AG04450 (cell line): Measurements from ENCODE around the gene SCFD2. TPM values are rescaled to one million over a fixed set of nuclear protein-coding genes. Genes with fewer than 3 reads are reported as not detected.
A peak's percentile ranks its signal among the peaks of the same experiment; 100 is the strongest.
"Not testable (repeated sequence)": the region's sequence is repeated elsewhere in the genome, so short reads cannot be mapped to it uniquely, and the experiment has no call there.

Source experiments
- CTCF ChIA-PET: fragments of 300-600, 350-600 bp; formaldehyde crosslinking; extraction: SDS; loops from one replicate; lab custom pipeline; 2022; ENCODE audit warnings: antibody characterized with exemption, inconsistent platforms; lab: Charles Lee
- POLR2A ChIA-PET: fragments of 350-600 bp; formaldehyde crosslinking; extraction: SDS; loops from one replicate; lab custom pipeline; 2021; ENCODE audit warnings: antibody characterized with exemption, inconsistent platforms; lab: Yijun Ruan, JAX
- DNase-seq: peaks from one replicate; pipeline ENCODE4 v3.0.0-alpha.2; 2011; ENCODE audit warnings: low read depth, low spot score
- H3K27ac ChIP-seq: one replicate; pipeline ENCODE4 v1.5.1; 2012; ENCODE audit warnings: low read depth, low read length, control low read depth
- H3K27me3 ChIP-seq: one replicate; pipeline ENCODE4 v1.6.0; 2012; ENCODE audit warnings: low read length; ENCODE audit not compliant: control insufficient read depth, insufficient read depth
- H3K4me3 ChIP-seq: 2 replicates; pipeline ENCODE4 v1.5.1; 2011; ENCODE audit warnings: mild to moderate bottlenecking, low read depth, low read length, control low read depth
- H3K9me3 ChIP-seq: 2 replicates; pipeline ENCODE4 v1.5.1; 2012; ENCODE audit warnings: low read length; ENCODE audit not compliant: control insufficient read depth, insufficient read depth
- polyA plus RNA-seq: library from polyadenylated mRNA; depleted of rRNA; stranded (reverse); fragments of >200 nt; gene quantifications from 2 replicates; pipeline ENCODE4 v1.2.3, GENCODE V29; 2011
- TF ChIP-seq, protein P1 (sequence below): IDR thresholded peaks from 2 replicates; pipeline ENCODE4 v1.5.1; 2011; ENCODE audit warnings: low read depth, low read length, control low read depth, inconsistent platforms

SCFD2 gene
- polyA plus RNA-seq, 1 experiment, result 16.4 TPM

- H3K9me3 ChIP-seq, result no peaks in the 10 kb centered on the region
- H3K4me3 ChIP-seq, result no peak overlapping the region
- peak; percentile 6 for DNase-seq
- ChIA-PET CTCF (interaction anchor here (1.1 kb wide), 1 partner anchor 148 kb away, joined by 3 read pairs; no protein-coding TSS in a partner anchor), POLR2A (no interaction called here)
- TF ChIP-seq, protein P1, sequence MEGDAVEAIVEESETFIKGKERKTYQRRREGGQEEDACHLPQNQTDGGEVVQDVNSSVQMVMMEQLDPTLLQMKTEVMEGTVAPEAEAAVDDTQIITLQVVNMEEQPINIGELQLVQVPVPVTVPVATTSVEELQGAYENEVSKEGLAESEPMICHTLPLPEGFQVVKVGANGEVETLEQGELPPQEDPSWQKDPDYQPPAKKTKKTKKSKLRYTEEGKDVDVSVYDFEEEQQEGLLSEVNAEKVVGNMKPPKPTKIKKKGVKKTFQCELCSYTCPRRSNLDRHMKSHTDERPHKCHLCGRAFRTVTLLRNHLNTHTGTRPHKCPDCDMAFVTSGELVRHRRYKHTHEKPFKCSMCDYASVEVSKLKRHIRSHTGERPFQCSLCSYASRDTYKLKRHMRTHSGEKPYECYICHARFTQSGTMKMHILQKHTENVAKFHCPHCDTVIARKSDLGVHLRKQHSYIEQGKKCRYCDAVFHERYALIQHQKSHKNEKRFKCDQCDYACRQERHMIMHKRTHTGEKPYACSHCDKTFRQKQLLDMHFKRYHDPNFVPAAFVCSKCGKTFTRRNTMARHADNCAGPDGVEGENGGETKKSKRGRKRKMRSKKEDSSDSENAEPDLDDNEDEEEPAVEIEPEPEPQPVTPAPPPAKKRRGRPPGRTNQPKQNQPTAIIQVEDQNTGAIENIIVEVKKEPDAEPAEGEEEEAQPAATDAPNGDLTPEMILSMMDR, result no peak
- no peak overlapping the region for H3K27ac ChIP-seq
- H3K27me3 ChIP-seq, result no peaks in the 10 kb centered on the region
Measured at GRCh38 chr4:53233114-53233795, 132.6 kb downstream of the SCFD2 start.

GRCh38 chr4:53232371-53232770 is 133.5 kb downstream of the SCFD2 start:
- Histone ChIP-seq H3K27ac (no peak overlapping the region), H3K27me3 (no peaks in the 10 kb centered on the region), H3K4me3 (no peak overlapping the region), H3K9me3 (no peaks in the 10 kb centered on the region)
- no peak for DNase-seq
- CTCF ChIA-PET, result interaction anchor here (1.1 kb wide), 1 partner anchor 149 kb away, joined by 3 read pairs; no protein-coding TSS in a partner anchor
- POLR2A ChIA-PET, result no interaction called here
- TF ChIP-seq, protein P1, result no peak

DNA sequence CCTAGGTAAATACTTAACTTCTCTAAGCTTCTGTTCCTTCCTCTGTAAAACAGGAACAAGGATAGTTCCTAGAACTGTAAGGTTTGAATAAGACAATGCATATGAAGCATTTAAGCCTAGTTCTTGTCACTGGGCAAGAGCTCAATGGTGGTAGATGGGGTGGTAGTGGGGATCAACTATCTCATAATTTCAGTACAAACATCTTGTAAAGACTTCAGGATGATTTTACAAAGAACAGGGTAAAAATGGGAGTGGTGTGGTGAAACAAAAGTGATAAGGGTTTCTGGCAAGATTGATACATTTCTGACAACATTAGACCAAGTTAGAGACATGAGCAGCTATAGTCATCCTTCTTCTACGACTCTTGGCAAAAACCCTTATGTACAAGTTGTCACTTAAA is 137.8 kb downstream of the SCFD2 start:
- POLR2A ChIA-PET, result no interaction called here
- no peak overlapping the region for H3K4me3 ChIP-seq
- no peak overlapping the region for H3K27ac ChIP-seq
- CTCF ChIA-PET, result no interaction called here
- TF ChIP-seq, protein P1, result no peak
- DNase-seq, result no peak
- no peaks in the 10 kb centered on the region for H3K27me3 ChIP-seq
- H3K9me3 ChIP-seq, result no peaks in the 10 kb centered on the region

- Histone ChIP-seq H3K9me3 (no peaks in the 10 kb centered on the region), H3K27me3 (no peaks in the 10 kb centered on the region), H3K4me3 (no peak overlapping the region), H3K27ac (no peak overlapping the region)
- ChIA-PET CTCF (no interaction called here), POLR2A (no interaction called here)
- DNase-seq, result no peak
- TF ChIP-seq, protein P1, result no peak
Measured at GRCh38 chr4:53227451-53227850, 138.4 kb downstream of the SCFD2 start.

GRCh38 chr4:53221832-53222480 is 143.9 kb downstream of the SCFD2 start:
- TF ChIP-seq, protein P1, result no peak
- CTCF ChIA-PET, result no interaction called here
- Histone ChIP-seq H3K9me3 (peaks cover 4% of the 10 kb centered on the region; the same call in 1 of the 2 replicates), H3K27ac (no peak overlapping the region), H3K4me3 (no peak overlapping the region), H3K27me3 (no peaks in the 10 kb centered on the region)
- POLR2A ChIA-PET, result no interaction called here
- DNase-seq, result no peak

DNA sequence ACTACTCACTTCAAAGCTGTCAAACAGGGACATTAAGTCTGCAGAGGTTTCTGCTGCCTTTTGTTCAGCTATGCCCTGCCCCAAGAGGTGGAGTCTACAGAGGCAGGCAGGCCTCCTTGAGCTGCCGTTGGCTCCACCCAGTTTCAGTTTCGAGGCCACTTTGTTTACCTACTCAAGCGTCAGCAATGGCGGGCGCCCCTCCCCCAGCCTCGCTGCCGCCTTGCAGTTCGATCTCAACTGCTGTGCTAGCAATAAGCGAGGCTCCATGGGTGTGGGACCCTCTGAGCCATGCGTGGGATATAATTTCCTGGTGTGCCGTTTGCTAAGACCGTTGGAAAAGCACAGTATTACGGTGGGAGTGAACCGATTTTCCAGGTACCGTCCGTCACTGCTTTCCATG is 146.7 kb downstream of the SCFD2 start:
- CTCF ChIA-PET, POLR2A ChIA-PET: not testable (repeated sequence)

More for the DNA sequence above, 146.7 kb downstream of the SCFD2 start:
- H3K4me3 ChIP-seq, DNase-seq, H3K9me3 ChIP-seq, H3K27me3 ChIP-seq, H3K27ac ChIP-seq: not testable (repeated sequence)
